GM19324 (cell line): ENCODE measurements around the gene LMF1.
"Not testable (repeated sequence)": the region's sequence is repeated elsewhere in the genome, so short reads cannot be mapped to it uniquely, and the experiment has no call there.

Experiments
- ATAC-seq: cut with Tn5 transposase; IDR thresholded peaks from one replicate; pipeline ENCODE4 v1.9.1; 2021; ENCODE audit warnings: mild to moderate bottlenecking, moderate library complexity; ENCODE audit not compliant: unreplicated experiment, low FRiP score

The LMF1 gene

DNA sequence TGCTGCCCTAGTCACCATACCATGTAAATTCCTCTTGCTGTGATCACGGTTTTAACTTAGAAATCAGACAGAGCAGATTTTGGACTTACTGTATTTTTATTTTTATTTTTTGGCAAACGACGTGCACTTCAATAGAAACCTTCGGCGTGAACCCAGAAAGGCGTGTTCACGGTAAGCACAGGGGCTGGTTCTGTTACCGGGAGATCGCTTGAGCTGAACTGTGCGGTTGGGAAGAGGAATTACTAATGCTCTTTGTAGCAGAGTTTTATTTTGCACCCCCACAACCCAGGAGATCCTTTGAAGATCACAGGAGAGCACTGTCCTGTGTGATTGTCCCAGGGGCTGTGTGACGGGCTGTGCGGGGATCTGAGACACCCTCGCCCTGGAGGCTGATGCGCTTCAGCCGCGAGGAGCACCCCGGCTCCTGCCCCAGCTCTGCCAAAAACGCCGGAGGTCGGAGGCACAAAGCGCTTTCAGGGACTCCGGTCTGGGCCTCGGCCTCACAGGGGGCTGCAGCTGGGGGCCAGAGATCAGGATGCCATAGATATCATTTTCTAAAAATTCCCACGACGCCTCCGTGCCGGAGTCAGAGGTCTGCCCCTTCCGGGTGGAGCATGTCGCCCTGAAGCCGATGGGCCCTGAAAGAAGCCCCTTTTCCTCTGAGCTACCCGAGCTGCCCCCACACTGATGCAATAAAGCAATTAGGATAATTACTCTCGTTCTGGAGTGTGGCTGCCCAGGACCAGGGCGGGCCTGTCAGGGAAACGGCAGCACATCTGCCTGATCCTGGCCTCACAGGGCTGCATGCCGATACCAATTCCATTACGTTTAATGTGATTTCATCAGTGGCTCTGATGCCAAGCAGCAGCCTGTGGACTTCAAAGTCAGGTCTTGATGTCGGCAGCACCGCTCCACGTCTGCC lies 71.8 kb downstream of the LMF1 start:
- ATAC-seq: no peak

DNA sequence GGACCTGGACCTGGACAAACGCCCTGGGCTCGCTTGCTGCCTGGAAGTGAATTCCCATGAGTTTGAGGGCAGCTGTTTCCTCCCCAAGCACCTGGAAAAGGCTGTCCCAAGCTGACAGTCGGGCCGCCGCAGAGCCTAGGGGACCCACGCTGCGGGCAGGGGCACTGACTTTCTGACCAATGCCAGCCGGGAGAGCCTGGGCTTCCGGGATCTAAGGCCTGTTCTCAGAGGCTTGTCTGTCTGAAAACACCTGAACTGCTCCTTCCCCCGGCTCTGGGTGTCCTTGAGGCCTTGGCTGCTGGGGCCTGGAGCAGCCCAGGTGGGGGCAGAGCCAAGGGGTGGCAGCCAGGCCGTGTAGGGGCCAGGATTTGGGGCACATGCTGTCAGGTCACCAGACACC lies 72.6 kb downstream of the LMF1 start:
- no peak for ATAC-seq

DNA sequence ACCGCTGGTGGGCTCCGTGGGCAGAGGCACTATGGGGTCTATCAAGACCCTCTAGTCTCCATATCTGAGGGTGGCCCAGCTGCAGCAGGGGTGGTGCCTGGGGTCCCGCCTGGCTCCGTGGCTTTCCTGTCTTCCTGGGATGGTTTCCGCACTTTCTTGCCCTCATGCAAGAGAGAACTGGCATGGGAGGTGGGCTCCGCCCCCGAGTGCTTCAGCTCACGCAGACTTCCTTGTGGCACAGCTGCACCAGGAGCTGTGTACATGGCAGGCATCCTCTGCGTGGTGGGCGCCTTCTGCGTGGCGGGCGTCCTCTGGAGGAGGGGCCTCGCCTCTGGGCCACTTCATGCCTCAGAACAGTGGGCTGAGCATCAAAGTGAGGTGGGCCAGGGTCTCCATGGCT lies 73.1 kb downstream of the LMF1 start:
- ATAC-seq: no peak

DNA sequence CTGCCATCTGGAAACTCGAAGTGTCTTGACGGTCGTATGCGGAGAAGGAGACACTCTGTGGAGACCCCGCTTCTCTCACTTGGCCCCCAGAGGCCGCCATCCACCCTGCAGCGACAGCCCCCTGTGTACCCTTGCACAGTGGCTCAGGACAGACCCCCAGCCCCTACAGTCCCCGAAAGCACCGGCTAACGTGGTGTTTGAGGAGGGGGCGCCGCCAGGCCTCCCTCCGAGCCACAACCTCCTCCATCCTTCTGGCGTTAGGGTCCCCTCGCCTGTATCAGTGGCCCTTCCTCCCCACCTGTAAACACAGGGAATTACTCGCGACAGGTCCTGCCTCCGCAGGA lies 73.6 kb downstream of the LMF1 start:
- ATAC-seq: no peak

DNA sequence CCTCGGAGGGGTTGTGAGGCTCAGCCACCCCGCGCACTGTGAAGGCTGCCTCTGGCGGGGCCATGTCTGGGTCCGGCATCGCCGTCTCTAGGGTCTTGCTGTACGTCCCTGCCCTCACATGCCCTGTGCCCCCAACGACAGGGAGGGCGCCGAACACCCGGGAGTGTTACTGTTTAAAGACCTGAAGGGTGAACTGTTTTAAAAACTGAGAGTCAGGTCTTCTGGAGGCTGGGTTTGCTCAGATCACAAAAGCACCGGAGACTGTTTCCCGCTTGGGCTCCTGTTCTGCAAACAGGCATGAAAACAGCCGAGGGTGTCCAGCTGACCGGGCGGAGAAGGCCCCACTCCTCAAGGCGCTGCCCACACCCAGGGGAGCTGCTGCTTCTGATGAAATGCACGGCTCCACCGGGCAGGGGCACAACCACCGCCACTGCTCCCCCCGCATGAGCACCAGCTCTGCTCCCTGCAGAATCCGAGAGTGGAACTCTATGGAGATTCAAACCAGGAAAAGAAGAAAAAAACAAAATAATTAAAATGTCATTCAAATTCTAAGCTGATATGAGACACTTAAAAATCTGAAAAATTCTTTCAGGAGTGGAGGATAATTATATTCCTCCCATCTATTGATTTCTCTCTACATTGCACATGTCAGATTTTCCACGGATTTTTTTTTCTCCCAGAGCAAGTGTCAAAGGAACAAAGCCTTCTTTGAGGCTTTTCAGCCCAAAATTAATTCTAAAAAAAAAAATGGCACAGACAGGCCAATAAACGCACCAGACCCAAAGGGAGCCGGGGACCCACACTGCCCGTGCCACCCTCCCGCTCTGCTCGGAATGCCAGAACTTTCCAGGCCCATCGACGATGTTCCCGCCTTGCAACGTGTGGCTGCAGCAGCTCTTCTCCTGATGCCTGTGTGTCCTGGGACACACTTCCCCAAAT lies 74.3 kb downstream of the LMF1 start:
- ATAC-seq: no peak

DNA sequence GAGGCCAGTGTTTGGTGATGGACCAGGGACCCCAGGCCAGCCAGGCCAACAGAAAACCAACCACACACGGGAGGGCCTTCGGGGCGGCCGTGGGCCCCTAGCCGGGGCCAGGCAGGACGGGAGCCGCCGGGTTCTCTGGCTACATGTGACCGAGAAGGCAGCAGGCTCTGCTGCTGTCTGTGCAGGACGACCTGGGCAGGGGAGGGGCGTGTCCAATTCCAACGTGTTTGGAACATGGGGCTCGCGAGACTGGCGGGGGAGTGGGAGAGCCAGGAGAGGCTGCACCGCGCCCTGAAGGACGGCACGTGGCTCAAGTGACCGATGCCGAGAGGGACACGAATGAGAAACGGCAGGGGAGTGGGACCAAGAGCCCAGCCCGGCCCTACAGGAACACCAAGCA lies 75.4 kb downstream of the LMF1 start:
- no peak for ATAC-seq

DNA sequence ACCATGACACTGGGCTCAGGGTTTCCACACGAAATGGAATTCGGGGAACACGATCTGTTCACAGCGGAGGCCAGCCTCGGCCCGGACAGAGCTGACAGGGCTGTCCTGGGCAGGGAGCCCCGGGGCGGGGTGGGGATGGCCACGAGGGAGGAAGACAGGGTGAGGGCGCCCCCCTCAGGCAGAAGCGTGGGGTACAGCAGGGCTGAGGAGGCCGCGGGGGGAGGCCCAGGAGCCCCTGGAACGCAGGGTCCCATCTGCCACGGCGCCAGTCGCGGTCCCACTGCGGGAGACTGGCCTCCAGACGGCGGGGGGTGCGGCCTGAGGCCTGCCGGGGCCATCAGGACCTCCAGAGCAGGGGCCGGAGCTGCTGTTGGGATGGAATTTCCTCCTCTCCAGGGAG lies 75.9 kb downstream of the LMF1 start:
- ATAC-seq: no peak

DNA sequence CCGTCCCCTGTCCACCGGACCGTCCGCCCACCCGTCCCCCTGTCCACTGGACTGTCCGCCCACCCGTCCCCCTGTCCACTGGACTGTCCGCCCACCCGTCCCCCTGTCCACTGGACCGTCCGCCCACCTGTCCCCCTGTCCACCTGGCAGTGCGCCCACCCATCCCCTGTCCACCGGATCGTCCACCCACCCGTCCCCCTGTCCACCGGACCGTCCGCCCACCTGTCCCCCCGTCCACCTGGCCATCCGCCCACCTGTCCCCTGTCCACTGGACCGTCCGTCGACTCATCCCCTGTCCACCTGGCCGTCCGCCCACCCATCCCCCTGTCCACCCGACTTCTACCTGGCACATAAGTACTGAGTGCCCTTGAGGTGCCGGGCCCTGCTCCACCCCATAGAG lies 76.6 kb downstream of the LMF1 start:
- no peak for ATAC-seq

DNA sequence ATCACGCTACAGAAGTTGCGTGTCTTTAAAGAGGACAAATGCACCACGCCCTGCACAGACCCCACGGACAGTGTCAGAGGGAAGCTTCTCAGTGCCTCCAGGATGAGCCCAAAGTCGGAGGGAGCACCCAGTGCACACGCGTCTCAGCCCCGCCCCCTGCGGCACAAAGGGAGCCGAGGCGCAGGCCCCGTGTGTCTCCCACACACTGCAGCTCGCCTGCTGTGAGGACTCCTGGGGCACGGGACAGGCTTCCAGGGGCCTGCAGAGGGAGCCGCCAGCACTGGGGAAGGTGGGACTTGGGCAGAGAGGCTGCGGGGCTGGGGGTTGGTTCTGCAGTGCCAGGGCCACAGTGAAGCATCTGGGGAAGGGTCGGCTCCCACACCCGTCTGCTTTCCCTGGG lies 77.4 kb downstream of the LMF1 start:
- ATAC-seq: no peak

DNA sequence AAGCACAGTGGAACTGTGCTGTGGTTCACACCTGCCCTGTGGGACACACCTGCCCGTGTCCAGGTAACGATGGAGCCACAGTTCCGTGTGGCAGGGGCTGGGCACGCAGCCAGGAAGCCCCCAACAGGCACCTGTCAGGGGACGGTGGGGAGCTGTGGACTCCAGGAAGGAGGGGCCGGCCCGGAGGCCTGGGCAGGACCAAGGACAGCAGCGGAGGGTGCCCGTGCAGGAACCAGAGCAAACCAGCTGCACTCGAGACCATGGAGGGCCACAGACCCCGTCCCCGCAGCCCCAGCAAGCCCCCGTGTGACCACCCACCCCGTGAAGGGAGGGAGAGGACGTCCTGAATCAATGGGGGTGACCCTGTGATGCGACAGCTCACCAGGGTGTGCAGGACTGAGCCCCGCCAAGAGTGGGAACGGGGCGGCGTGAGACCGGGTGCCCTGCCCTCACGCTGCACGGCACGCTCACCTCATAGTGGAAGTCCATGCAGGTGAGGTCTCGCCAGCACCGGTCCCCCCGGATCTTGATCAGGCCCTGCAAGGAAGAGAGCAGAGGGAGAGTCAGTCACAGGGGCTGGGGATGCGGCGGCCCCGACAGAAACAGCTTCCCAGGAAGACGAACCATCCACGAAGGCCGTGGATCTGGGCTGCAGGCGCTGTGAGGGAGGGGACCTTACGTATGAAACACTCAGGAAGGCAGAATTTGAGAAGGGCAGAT lies 78.1 kb downstream of the LMF1 start:
- no peak for ATAC-seq

DNA sequence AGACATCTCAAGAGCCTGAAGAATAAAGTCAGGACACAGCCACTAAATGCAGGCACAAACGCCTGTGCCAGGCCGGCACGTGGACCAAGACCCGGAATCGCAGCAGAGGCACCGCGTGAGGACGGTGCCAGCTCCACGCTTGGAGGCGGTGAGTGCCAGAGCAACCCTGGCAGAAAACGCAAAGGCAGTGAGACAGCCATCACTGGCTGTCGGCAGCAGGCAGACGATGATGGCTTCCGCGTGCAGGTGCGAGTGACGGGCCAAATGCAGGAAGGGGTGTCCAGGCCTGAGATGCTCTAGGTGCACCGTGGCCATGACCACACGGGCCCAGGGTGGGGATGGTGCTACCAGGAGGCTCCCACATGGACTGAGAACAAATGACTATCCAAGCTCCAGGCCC lies 78.8 kb downstream of the LMF1 start:
- ATAC-seq: no peak

DNA sequence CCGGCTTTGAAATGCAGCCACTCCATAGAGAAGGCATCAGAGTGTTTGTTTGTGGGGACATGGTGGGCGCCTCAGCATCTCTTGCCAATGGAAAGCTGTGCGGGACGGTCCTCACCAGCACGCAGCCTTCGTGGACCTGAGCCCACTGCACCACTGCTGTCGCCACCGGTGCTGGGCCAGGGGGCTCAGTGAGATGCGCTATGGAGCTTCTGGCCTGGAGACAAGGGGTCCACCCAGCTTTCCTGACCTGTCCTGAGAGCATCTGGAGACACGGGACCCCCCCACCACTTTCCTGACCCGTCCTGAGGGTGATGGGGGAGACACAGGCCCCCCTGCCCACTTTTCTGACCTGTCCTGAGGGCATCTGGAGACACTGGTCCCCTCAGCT lies 79.4 kb downstream of the LMF1 start:
- ATAC-seq: no peak

DNA sequence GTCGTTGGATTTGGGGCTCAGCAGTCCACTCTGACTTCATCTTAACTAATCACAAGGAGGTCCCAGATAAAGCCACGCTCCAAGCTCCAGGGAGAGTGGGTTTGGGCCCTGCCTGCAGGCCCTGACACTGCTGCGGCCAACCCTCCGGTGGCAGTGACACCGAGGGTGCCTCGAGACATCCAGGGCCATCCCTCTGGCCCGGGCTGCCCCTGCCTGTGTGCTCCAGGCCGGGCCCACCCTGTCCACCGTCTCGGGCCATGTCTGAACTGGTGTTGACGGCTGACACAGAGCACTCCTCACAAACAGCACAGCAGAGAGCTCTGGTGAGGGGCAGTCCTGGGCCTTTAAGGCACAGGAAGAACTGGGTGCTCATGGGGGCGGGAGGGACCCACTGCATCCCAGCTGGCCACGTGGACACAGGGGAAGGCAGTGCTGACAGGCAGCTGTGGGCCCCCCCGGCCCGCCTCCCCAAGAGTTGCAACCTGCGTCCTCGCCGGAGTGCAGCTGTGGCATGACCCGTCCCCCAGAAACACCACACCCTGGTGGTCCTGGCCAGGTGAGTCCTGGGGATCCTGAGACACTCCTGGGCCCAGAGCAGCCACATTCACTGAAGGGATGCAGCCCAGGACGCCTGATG lies 80.0 kb downstream of the LMF1 start:
- ATAC-seq: no peak

DNA sequence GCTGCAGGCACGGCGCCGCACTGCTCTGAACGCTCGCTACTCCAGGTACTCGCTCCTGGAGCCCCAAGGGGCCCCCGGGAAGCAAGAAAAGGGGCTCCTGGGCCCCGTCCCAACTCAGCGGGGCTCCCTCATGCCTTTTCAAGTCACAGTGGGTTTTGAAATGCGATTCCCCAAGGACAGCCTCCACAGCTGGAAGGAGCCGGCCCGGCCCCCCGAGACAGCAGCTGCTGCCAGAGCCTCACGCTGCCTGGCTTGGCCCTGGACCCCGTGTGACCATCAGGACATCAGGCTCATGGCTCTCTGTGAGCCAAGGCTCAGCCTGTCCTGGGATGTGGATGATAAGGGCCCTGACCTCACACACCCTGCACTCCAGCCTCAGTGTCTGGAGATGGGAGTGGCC lies 80.6 kb downstream of the LMF1 start:
- no peak for ATAC-seq

DNA sequence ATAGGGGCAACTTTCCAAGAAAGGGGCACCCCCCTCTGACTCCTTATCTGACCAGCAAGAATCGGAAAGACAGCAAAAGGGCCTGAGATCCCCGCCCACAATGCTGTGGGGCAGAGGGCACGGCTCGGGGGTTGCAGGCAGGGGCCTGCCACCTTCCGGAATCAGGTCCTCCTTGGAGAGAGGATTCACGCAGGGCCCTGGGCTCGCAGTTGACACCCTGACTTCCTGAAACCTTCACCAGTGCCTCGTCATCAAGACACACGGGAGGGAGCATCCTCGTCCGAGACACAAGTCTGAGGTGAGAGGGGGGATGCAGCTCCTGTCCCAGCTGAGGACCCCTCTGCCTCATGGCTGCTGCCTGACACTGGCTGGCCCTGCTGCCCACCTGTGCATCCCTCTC lies 81.2 kb downstream of the LMF1 start:
- no peak for ATAC-seq

DNA sequence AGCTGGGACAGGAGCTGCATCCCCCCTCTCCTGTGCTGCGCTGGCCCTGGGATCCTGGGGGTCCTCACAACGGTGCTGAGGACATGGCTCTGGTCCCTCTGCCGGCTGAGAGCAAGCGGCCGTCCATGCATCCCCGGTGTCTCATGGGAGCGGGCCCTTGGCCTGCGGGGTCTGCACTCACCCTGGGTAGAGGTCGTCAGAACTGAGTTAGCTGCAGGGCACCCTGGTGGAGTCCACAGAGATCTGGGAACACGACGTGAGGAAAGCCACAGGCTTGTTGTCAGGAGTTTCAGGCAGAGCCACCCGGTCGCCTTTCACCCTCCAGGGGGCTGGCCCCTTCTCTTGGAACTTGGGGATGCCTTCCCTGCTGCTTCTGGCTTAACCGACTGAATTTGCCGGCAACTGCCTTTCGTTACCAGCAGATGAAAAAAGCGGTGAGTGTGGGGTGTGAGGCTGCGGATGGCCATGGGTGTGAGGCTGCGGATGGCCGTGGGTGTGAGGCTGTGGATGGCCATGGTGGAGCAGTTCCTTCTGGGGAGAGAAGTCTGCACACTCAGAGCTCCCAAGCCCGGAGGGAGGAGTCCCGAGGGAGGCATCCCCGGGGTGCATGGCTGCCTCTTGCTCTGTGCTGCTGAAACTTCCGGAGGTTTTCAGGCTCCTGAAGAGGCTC lies 81.7 kb downstream of the LMF1 start:
- ATAC-seq: no peak

DNA sequence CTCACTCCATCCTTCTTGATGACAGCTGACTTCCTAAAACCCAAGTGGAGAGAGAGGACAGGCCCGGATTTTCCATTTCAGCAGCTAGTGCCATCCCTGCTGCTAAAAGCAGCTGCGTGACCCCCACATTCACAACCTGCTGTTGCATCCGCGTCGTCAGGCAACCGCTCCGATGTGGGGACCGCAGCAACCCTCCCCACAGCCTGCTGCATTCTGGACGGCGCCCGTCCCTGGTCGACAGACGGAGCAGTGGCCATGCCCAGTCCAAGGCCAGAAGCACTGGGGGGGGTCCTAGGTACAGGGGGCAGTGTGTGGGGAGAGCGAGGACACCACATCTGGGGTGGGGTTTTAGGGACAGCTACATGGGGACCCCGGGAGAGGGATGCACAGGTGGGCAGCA lies 82.3 kb downstream of the LMF1 start:
- ATAC-seq: not testable (repeated sequence)

DNA sequence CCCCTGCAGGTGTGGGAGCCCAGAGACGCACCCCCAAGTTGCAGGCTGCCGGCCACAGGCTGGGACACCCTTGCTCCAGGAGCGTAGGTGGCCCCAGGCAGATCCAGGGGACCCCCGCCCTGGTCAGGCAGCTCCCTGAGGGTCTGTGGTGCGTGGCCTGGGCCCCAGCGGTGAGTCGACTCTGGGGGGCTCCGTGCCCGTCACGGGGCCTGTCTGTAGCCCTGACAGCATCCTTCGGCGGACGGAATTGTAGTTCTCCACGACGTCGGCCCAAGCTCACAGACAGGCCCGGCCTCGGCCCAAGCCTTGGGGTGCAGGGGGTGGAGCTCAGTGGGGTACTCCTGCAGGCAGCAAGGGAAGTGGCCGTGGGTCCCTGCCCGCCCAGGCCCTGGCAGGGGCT lies 82.9 kb downstream of the LMF1 start:
- no peak for ATAC-seq

DNA sequence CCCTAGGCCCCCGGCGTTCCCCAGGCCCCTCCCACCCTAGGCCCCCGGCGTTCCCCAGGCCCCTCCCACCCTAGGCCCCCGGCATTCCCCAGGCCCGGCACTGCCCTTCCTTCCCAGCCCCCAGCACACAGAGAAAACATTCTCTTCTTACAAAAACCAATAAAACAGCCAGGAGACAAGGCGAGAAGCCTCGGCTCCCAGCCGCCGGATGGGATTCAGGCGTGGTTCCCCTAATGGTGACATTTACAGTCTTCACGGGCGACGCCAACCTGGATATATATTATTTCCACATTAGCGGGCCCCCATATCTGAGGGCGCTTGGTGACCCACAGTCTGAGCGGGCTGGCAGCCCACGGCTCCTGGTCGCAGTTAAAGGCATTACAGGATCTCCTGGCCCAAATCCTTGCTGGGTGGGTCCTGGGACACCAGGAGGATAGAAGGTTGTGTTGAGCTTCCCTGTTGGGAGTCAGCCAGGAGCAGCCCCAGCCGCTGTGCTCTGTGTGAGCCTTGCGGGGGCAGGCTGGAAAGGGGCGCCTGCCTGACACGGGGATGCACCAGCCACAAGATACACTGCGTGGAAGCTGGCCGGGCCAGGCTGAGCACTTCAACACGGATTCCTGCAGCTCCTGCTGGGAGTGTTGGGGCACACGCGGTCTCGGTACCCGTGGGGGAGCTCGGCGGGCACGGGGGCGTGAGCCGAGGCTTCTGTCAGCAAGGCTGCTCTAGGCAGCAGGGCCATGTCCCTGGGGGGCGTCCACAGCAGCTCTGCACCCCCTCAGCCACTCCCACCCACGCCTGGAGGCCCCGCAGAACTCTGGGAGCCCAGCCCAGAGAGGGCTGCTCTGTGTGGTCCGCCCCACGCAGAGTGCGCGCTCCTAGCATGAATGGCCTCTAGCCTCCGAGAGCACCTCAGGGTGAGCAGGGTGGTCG lies 83.7 kb downstream of the LMF1 start:
- no peak for ATAC-seq
